ENCODE data around the gene PHLDA3. TPM values are rescaled to one million over a fixed set of nuclear protein-coding genes. Genes with fewer than 3 reads are reported as not detected.

The PHLDA3 gene
- total and polyA plus RNA-seq, 2 donors (not counting 3 experiments of a cell fraction or from before 2014, with no cell fraction given), result 21.4 to 29.5 TPM

DNA sequence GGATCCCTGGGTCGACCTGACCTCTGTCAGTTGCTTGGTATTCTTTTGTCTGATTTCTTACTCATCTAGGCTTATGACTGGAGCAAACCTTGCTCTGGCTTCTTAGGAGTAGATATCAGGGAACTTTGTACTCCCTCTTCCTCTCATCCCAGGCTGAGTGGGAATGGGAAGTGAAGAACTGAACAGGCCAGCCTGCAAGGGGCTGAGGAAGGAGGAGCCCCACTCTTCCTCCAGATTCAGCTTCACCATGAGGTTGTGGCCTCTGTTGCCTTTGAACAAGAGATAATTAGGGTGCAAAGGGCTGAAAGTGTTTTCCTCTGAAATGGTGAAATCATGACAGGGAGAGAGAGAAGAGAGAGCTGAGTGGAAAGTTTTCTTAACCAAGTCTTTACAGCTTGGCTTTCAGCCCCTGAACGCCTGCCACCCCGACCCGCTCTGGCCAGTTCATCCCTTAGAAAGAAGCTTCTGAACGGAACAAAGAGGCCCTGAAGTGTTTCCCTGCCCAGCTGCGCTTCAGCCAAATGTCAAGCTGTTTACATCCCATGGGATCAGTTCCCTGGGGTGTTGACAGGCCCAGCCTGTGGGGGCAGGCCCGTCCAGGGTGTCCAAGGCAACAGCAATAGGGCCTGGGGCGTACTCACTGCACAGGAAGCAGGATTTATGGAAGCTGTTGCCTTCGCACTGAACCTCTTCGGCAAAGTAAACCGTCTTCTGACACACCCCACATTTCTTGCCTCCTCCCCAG lies 26.7 kb upstream of the PHLDA3 start:
- peaks cover 65% of the 10 kb centered on the region for H3K4me1 ChIP-seq (ENCODE audit: control insufficient read depth, extremely low read depth, insufficient read depth, low read length)
- H3K27ac ChIP-seq (ENCODE audit: insufficient read depth, low read depth, low read length), result peak overlapping the region; percentile 26
- POLR2A ChIA-PET, result interaction anchor here (1.2 to 2.5 kb wide), 4 partner anchors 7 to 17 kb away, joined by 4 to 12 read pairs (median 9); no protein-coding TSS in a partner anchor
- no peak overlapping the region for H3K9ac ChIP-seq (replicated peaks; ENCODE audit: extremely low read depth, insufficient read depth, low read length)
- dilution Hi-C loops (cut with MboI; ENCODE audit: extremely low pct_ligation_motif_present, low sequenced_read_pairs) (no loop called here), intact Hi-C loops (cut with micrococcal nuclease) (no loop called here)
- FAIRE-seq (peak; percentile 83), DNase-seq (ENCODE audit: low read depth, low spot score) (peak; percentile 86)
- H4K20me1 ChIP-seq (replicated peaks; ENCODE audit: control insufficient read depth, extremely low read depth, insufficient read depth, low read length), result no peaks in the 10 kb centered on the region
- no TSS peak for BruUV-seq (replicated peaks)
- H3K4me2 ChIP-seq (ENCODE audit: insufficient read depth, low read length), result no peak overlapping the region
- no peak overlapping the region for H2AFZ ChIP-seq (ENCODE audit: low read depth, low read length)
- CTCF ChIA-PET, result interaction anchor here (0.9 to 28.3 kb wide), 3 partner anchors 5 to 27 kb away, joined by 3 to 1317 read pairs (median 1317); partner anchors contain the start of genes CSRP1 and PHLDA3
- no peaks in the 10 kb centered on the region for H3K9me3 ChIP-seq (replicated peaks; ENCODE audit: control insufficient read depth, insufficient read depth, low read length)
- no peak overlapping the region for H3K4me3 ChIP-seq (replicated peaks in 1 of 3; ENCODE audit: insufficient read depth in 1 of 3, low read depth in 1 of 3, low read length in 3 of 3)
- peaks cover 5 to 11% of the 10 kb centered on the region in 2 experiments for H3K36me3 ChIP-seq (ENCODE audit: control insufficient read depth in 2 of 2, extremely low read depth in 1 of 2, insufficient read depth in 2 of 2, low read length in 2 of 2)
- TF ChIP-seq MYC (IDR thresholded peaks at IDR 0.05; ENCODE audit: low read depth, low read length) (no peak), GATA2 (IDR thresholded peaks at IDR 0.05; ENCODE audit: insufficient read depth, insufficient read length, low read depth, low read length) (no peak), POLR2AphosphoS5 (IDR thresholded peaks at IDR 0.05; ENCODE audit: insufficient read depth, low read depth, low read length) (peak; percentile 24)
- peaks cover 75% of the 10 kb centered on the region for H3K79me2 ChIP-seq (ENCODE audit: control insufficient read depth, insufficient read depth, low read length)
- no peaks in the 10 kb centered on the region for H3K9me1 ChIP-seq (replicated peaks; ENCODE audit: control insufficient read depth, extremely low read depth, insufficient read depth, low read length)
- no peaks in the 10 kb centered on the region for H3K27me3 ChIP-seq (ENCODE audit: control insufficient read depth in 2 of 2, insufficient read depth in 2 of 2, low read length in 2 of 2)

DNA sequence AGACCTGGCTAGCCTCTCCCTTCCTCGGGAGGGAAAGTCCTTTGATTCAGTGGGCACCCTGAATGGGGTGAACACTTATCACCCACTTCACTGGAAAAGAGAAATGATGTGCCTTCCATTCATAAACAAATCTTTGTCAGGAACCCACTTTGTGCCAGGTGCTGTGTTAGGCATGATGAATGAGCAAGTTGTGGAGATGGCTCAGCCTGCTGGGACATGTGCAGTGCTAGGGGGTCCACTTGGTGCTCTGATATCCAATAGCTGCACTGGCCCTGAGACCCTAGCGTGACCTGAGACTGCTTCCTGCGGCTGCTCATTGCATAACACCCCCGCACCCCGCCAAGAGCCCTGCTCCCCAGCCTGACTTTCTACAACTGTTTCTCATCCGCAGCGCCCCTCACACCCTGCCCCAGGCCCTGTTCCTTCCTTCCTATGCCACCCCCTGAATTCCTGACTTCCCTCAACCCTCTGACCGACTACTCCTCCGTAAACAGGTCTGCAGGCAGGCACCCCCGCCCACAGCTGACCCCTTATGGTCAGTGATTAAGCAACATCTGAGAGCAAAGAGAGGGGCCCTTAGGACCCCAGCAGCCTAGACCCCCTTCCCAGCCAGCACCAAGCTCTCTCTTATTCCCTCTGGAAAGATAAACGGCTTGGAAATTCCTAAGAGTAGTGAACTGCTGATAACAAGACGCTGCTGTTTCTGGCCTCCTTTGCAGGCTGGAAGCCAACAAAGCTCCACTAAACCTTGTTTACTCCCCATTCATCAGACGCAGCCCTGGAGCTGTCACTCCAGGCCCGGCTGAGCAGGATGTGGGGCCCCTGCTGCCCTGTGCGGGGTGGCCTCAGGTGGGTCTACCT lies 25.0 kb upstream of the PHLDA3 start:
- BruUV-seq (replicated peaks), result no TSS peak
- intact Hi-C loops (cut with micrococcal nuclease) (loop anchor here (1.0 kb wide), 1 partner anchor 9 kb away; no protein-coding TSS in a partner anchor), dilution Hi-C loops (cut with MboI; ENCODE audit: extremely low pct_ligation_motif_present, low sequenced_read_pairs) (no loop called here)
- peak; percentile 67 for FAIRE-seq
- H3K4me2 ChIP-seq (ENCODE audit: insufficient read depth, low read length), result peak overlapping the region; percentile 20
- H3K9me1 ChIP-seq (replicated peaks; ENCODE audit: control insufficient read depth, extremely low read depth, insufficient read depth, low read length), result no peaks in the 10 kb centered on the region
- no peak overlapping the region for H3K4me3 ChIP-seq (replicated peaks in 1 of 3; ENCODE audit: insufficient read depth in 1 of 3, low read depth in 1 of 3, low read length in 3 of 3)
- no peak overlapping the region for H3K9ac ChIP-seq (replicated peaks; ENCODE audit: extremely low read depth, insufficient read depth, low read length)
- POLR2A ChIA-PET, result interaction anchor here (0.6 to 1.9 kb wide), 3 partner anchors 9 to 134 kb away, joined by 4 to 12 read pairs (median 5); no protein-coding TSS in a partner anchor
- CTCF ChIA-PET, result interaction anchor here (0.9 to 28.3 kb wide), 4 partner anchors 3 to 58 kb away, joined by 4 to 1317 read pairs (median 662); partner anchors contain the start of gene CSRP1
- no peaks in the 10 kb centered on the region for H3K27me3 ChIP-seq (ENCODE audit: control insufficient read depth in 2 of 2, insufficient read depth in 2 of 2, low read length in 2 of 2)
- H4K20me1 ChIP-seq (replicated peaks; ENCODE audit: control insufficient read depth, extremely low read depth, insufficient read depth, low read length), result no peaks in the 10 kb centered on the region
- peaks cover 66% of the 10 kb centered on the region for H3K79me2 ChIP-seq (ENCODE audit: control insufficient read depth, insufficient read depth, low read length)
- peak overlapping the region; percentile 32 for H3K27ac ChIP-seq (ENCODE audit: insufficient read depth, low read depth, low read length)
- no peak for TF ChIP-seq MYC (IDR thresholded peaks at IDR 0.05; ENCODE audit: low read depth, low read length)
- peak; percentile 6 for TF ChIP-seq POLR2A (IDR thresholded peaks at IDR 0.05; ENCODE audit: low read depth, low read length)
- TF ChIP-seq, protein P1, sequence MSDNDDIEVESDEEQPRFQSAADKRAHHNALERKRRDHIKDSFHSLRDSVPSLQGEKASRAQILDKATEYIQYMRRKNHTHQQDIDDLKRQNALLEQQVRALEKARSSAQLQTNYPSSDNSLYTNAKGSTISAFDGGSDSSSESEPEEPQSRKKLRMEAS (IDR thresholded peaks at IDR 0.05; ENCODE audit: insufficient read depth, insufficient read length), result no peak
- no peak for TF ChIP-seq FOS (IDR thresholded peaks at IDR 0.05; ENCODE audit: borderline replicate concordance, insufficient read depth, low read length)
- no peak for TF ChIP-seq EZH2 (IDR thresholded peaks at IDR 0.05; ENCODE audit: borderline replicate concordance, low read depth, low read length, severe bottlenecking)
- no peak for TF ChIP-seq GATA2 (IDR thresholded peaks at IDR 0.05; ENCODE audit: insufficient read depth, insufficient read length, low read depth, low read length)
- peak; percentile 21 for TF ChIP-seq POLR2AphosphoS5 (IDR thresholded peaks at IDR 0.05; ENCODE audit: insufficient read depth, low read depth, low read length)
- TF ChIP-seq JUN (IDR thresholded peaks at IDR 0.05; ENCODE audit: borderline replicate concordance, insufficient read depth, insufficient read length, low read depth), result no peak
- TF ChIP-seq, protein P2, sequence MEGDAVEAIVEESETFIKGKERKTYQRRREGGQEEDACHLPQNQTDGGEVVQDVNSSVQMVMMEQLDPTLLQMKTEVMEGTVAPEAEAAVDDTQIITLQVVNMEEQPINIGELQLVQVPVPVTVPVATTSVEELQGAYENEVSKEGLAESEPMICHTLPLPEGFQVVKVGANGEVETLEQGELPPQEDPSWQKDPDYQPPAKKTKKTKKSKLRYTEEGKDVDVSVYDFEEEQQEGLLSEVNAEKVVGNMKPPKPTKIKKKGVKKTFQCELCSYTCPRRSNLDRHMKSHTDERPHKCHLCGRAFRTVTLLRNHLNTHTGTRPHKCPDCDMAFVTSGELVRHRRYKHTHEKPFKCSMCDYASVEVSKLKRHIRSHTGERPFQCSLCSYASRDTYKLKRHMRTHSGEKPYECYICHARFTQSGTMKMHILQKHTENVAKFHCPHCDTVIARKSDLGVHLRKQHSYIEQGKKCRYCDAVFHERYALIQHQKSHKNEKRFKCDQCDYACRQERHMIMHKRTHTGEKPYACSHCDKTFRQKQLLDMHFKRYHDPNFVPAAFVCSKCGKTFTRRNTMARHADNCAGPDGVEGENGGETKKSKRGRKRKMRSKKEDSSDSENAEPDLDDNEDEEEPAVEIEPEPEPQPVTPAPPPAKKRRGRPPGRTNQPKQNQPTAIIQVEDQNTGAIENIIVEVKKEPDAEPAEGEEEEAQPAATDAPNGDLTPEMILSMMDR (IDR thresholded peaks at IDR 0.05; ENCODE audit: extremely low read depth in 1 of 2, insufficient read depth in 1 of 2, low read depth in 1 of 2, low read length in 2 of 2), result no peak
- DNase-seq (ENCODE audit: low read depth, low spot score), result peak; percentile 86
- H3K4me1 ChIP-seq (ENCODE audit: control insufficient read depth, extremely low read depth, insufficient read depth, low read length), result peaks cover 76% of the 10 kb centered on the region
- peaks cover 5 to 11% of the 10 kb centered on the region in 2 experiments for H3K36me3 ChIP-seq (ENCODE audit: control insufficient read depth in 2 of 2, extremely low read depth in 1 of 2, insufficient read depth in 2 of 2, low read length in 2 of 2)
- no peak overlapping the region for H2AFZ ChIP-seq (ENCODE audit: low read depth, low read length)
- H3K9me3 ChIP-seq (replicated peaks; ENCODE audit: control insufficient read depth, insufficient read depth, low read length), result no peaks in the 10 kb centered on the region
